ENCODE data around the gene SPAG6. TPM values are rescaled to one million over a fixed set of nuclear protein-coding genes. Genes with fewer than 3 reads are reported as not detected.

SPAG6 gene
- total RNA-seq, 1 donor from 2014 or later, result 10.4 TPM

DNA sequence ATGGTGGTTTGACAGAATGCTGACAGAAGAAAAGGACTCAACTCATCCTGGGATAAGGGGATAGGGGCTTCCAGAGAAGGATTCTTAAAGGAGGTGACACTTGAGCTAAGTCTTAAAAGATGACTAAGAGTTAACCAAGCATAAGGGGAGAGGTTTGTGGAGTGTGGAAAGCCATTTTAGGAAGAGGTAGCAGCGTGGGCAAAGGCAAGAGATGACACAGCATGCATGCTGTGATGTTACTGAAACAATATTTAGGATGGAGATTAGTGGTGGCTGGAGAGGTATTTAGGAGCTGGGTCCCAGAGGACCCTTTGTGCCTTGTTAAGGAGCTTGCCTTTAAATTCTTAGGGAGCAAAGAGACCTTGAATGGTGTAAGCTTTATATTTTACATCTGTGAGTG is 65.1 kb downstream of the SPAG6 start:
- Histone ChIP-seq H3K36me3 (no peaks in the 10 kb centered on the region), H3K4me1 (no peaks in the 10 kb centered on the region), H3K27me3 (ENCODE audit: low read depth) (no peaks in the 10 kb centered on the region), H3K27ac (no peak overlapping the region), H3K9me3 (no peaks in the 10 kb centered on the region), H3K4me3 (no peak overlapping the region)
- TF ChIP-seq, protein P1, sequence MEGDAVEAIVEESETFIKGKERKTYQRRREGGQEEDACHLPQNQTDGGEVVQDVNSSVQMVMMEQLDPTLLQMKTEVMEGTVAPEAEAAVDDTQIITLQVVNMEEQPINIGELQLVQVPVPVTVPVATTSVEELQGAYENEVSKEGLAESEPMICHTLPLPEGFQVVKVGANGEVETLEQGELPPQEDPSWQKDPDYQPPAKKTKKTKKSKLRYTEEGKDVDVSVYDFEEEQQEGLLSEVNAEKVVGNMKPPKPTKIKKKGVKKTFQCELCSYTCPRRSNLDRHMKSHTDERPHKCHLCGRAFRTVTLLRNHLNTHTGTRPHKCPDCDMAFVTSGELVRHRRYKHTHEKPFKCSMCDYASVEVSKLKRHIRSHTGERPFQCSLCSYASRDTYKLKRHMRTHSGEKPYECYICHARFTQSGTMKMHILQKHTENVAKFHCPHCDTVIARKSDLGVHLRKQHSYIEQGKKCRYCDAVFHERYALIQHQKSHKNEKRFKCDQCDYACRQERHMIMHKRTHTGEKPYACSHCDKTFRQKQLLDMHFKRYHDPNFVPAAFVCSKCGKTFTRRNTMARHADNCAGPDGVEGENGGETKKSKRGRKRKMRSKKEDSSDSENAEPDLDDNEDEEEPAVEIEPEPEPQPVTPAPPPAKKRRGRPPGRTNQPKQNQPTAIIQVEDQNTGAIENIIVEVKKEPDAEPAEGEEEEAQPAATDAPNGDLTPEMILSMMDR (IDR thresholded peaks at IDR 0.05), result no peak
- ATAC-seq (no peak), DNase-seq (no peak)
- intact Hi-C loops (cut with DNase I), result no loop called here

DNA sequence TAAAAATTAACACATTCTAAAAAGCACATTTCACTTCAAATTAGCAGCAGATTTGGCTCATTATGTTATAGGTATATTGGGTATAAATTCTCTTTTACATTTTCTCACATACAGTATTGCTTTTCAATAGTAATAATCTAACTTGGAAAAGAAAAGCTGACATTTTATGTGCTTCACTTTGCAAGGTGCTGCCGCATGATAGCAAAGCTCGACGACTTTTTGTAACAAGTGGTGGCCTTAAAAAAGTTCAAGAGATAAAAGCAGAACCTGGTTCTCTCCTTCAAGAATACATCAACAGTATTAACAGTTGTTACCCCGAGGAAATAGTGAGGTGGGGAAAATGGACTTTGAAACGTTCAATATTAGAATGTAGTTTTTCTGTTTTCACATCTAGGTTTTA is 65.5 kb downstream of the SPAG6 start:
- intact Hi-C loops (cut with DNase I), result no loop called here
- Histone ChIP-seq H3K9me3 (no peaks in the 10 kb centered on the region), H3K27ac (no peak overlapping the region), H3K36me3 (no peaks in the 10 kb centered on the region), H3K4me3 (no peak overlapping the region), H3K27me3 (ENCODE audit: low read depth) (no peaks in the 10 kb centered on the region), H3K4me1 (no peaks in the 10 kb centered on the region)
- ATAC-seq (no peak), DNase-seq (no peak)
- TF ChIP-seq, protein P1 (IDR thresholded peaks at IDR 0.05), result no peak

DNA sequence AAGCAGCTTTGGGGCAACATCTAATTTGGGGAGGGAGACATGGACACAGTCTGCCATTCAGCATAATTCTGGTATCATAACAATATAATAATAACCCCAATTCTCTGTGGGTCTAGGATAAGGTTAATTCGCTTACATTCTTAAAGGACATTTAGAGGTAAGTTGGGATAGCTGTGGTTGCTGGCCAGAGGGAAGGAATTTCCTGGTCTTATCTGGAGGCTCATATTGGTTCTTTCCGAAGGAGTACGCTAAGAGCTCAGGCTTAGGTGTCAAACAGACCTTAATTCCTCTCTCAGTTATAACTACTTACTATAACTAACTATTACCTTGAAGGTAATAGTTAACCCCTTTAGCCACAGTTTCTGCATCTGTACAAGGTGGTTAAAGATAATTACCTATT is 68.8 kb downstream of the SPAG6 start:
- H3K27ac ChIP-seq, result no peak overlapping the region

DNA sequence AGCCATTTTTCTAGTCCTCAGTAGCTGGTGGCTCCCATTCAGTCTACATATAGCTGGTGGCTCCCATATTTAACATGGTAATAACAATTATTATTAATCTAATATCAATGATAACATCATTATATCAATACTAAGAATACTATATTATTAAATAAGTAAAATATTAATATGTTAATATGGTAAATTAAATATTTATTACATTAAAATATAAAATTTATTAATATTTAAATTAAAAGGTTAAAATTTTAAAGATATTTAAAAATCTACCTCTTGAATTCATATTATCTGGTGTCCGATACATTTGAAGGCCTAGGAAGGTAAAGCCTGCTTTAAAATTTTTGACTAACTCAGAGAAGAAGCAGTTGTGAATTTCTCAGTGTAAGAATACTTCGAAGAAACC is 69.8 kb downstream of the SPAG6 start:
- Histone ChIP-seq H3K36me3 (no peaks in the 10 kb centered on the region), H3K4me1 (no peaks in the 10 kb centered on the region), H3K27ac (no peak overlapping the region), H3K27me3 (ENCODE audit: low read depth) (no peaks in the 10 kb centered on the region), H3K4me3 (no peak overlapping the region), H3K9me3 (no peaks in the 10 kb centered on the region)
- intact Hi-C loops (cut with DNase I), result no loop called here
- ATAC-seq (no peak), DNase-seq (no peak)
- TF ChIP-seq, protein P1 (IDR thresholded peaks at IDR 0.05), result no peak

More for the DNA sequence above, 68.8 kb downstream of the SPAG6 start:
- intact Hi-C loops (cut with DNase I), result no loop called here
- ATAC-seq, result no peak
- H3K27me3 ChIP-seq (ENCODE audit: low read depth), result no peaks in the 10 kb centered on the region
- H3K4me3 ChIP-seq, result no peak overlapping the region
- H3K9me3 ChIP-seq, result no peaks in the 10 kb centered on the region
- DNase-seq, result no peak
- TF ChIP-seq, protein P1 (IDR thresholded peaks at IDR 0.05), result no peak
- H3K4me1 ChIP-seq, result no peaks in the 10 kb centered on the region
- H3K36me3 ChIP-seq, result no peaks in the 10 kb centered on the region

DNA sequence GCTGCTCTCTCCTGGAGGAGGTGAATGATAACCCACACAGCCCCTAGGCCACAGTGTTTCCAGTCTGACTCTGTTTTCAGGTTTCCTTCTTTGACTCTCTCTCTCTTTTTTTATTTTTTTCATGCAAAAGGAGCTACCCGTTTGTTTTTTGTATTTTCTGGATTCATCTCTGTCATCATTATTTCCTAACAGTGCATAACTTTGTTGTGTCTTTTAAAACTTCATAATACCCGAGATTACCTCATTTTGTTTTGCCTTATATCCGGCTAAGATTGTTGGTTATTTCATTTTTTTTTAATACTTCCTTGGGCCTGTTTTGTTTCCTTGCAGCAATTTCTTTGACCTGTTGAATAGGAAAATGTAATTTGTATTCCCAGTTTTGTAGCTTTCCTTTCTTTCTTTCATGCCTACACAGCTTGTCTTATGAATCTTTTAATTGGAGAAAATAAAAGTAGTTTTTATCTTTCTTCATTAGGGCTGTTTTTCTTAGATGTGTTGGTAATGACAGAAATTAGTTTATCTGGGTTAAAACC is 72.5 kb downstream of the SPAG6 start:
- H3K4me3 ChIP-seq, result no peak overlapping the region
- ATAC-seq, result no peak
- TF ChIP-seq, protein P1 (IDR thresholded peaks at IDR 0.05), result no peak

More for the DNA sequence above, 72.5 kb downstream of the SPAG6 start:
- Histone ChIP-seq H3K4me1 (no peaks in the 10 kb centered on the region), H3K36me3 (no peaks in the 10 kb centered on the region), H3K27ac (no peak overlapping the region), H3K27me3 (ENCODE audit: low read depth) (no peaks in the 10 kb centered on the region), H3K9me3 (no peaks in the 10 kb centered on the region)
- intact Hi-C loops (cut with DNase I), result no loop called here
- DNase-seq, result no peak
